Neural cell (in vitro differentiated cells): ENCODE measurements around the gene VWF.

Experiments used
- EZH2 ChIP-seq: fragments of 200-600, 300-800 bp; shearing (Covaris generic), sonication (generic); IDR thresholded peaks from 2 replicates; pipeline ENCODE4 v1.6.1; 2014; ENCODE audit warnings: antibody characterized with exemption, low read length, borderline replicate concordance, mild to moderate bottlenecking; ENCODE audit not compliant: insufficient read depth, poor library complexity, severe bottlenecking
- TF ChIP-seq, protein P1 (sequence below): fragments of 450-650 bp; IDR thresholded peaks from 2 replicates; pipeline ENCODE4 v1.5.1; 2014; ENCODE audit warnings: antibody characterized with exemption, mild to moderate bottlenecking, moderate library complexity; ENCODE audit not compliant: poor library complexity, severe bottlenecking

DNA sequence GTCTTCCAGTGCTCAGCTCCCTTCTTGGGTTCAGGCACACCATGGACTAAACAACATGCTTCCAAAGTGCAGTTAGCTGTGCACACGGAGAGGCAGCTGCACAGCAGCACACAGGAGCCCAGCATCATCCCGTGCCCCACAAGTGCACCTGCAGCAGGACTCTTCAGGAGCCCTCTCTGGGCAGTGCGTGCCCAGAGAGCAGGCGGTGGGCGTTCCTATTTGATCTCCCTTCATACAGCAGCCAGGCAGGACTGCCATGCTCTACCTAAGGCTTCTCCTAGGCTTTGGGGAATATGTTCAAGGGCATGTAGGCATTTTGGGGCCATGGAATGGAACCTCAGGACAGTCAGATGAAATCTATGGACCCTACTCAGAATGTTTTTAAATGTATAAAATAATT, 214.9 kb downstream of the VWF start:
- TF ChIP-seq, protein P1, sequence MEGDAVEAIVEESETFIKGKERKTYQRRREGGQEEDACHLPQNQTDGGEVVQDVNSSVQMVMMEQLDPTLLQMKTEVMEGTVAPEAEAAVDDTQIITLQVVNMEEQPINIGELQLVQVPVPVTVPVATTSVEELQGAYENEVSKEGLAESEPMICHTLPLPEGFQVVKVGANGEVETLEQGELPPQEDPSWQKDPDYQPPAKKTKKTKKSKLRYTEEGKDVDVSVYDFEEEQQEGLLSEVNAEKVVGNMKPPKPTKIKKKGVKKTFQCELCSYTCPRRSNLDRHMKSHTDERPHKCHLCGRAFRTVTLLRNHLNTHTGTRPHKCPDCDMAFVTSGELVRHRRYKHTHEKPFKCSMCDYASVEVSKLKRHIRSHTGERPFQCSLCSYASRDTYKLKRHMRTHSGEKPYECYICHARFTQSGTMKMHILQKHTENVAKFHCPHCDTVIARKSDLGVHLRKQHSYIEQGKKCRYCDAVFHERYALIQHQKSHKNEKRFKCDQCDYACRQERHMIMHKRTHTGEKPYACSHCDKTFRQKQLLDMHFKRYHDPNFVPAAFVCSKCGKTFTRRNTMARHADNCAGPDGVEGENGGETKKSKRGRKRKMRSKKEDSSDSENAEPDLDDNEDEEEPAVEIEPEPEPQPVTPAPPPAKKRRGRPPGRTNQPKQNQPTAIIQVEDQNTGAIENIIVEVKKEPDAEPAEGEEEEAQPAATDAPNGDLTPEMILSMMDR = no peak
- TF ChIP-seq EZH2 = no peak
